ENCODE data around the gene MAPKAP1. TPM values are rescaled to one million over a fixed set of nuclear protein-coding genes. Genes with fewer than 3 reads are reported as not detected.

MAPKAP1 gene
- total RNA-seq, 1 donor from 2014 or later: 63.4 TPM

GRCh38 chr9:125630436-125630835 is 76.6 kb downstream of the MAPKAP1 start:
- peaks cover 10% of the 10 kb centered on the region for H3K4me1 Mint-ChIP-seq
- H3K9me3 Mint-ChIP-seq: no peaks in the 10 kb centered on the region
- no peak overlapping the region for H3K27ac Mint-ChIP-seq (ENCODE audit: unreplicated experiment)
- H3K36me3 Mint-ChIP-seq (ENCODE audit: low read depth): peaks cover 4% of the 10 kb centered on the region
- no peak for TF ChIP-seq CTCF (conservative IDR thresholded peaks at IDR 0.05)
- no peaks in the 10 kb centered on the region for H3K27me3 Mint-ChIP-seq (ENCODE audit: low read depth)
- H3K4me3 Mint-ChIP-seq: no peak overlapping the region
- DNase-seq (ENCODE audit: low read depth, low spot score): no peak

GRCh38 chr9:125629446-125629845 is 77.6 kb downstream of the MAPKAP1 start:
- H3K27ac Mint-ChIP-seq (ENCODE audit: unreplicated experiment): no peak overlapping the region
- no peaks in the 10 kb centered on the region for H3K9me3 Mint-ChIP-seq
- no peak for DNase-seq (ENCODE audit: low read depth, low spot score)
- TF ChIP-seq CTCF (conservative IDR thresholded peaks at IDR 0.05): no peak
- peaks cover 10% of the 10 kb centered on the region for H3K4me1 Mint-ChIP-seq
- H3K4me3 Mint-ChIP-seq: no peak overlapping the region
- H3K27me3 Mint-ChIP-seq (ENCODE audit: low read depth): no peaks in the 10 kb centered on the region
- peaks cover 4% of the 10 kb centered on the region for H3K36me3 Mint-ChIP-seq (ENCODE audit: low read depth)

- Mint-ChIP-seq H3K4me3 (no peak overlapping the region), H3K9me3 (peaks cover 6% of the 10 kb centered on the region), H3K36me3 (ENCODE audit: low read depth) (peaks cover 11% of the 10 kb centered on the region), H3K27ac (ENCODE audit: unreplicated experiment) (no peak overlapping the region), H3K4me1 (peaks cover 10% of the 10 kb centered on the region), H3K27me3 (ENCODE audit: low read depth) (no peaks in the 10 kb centered on the region)
- TF ChIP-seq CTCF (conservative IDR thresholded peaks at IDR 0.05): no peak
- no peak for DNase-seq (ENCODE audit: low read depth, low spot score)
Measured at GRCh38 chr9:125626187-125626586, 80.8 kb downstream of the MAPKAP1 start.

GRCh38 chr9:125621170-125621569 is 85.8 kb downstream of the MAPKAP1 start:
- Mint-ChIP-seq H3K27ac (ENCODE audit: unreplicated experiment) (no peak overlapping the region), H3K9me3 (peaks cover 6% of the 10 kb centered on the region), H3K27me3 (ENCODE audit: low read depth) (no peaks in the 10 kb centered on the region), H3K4me1 (peaks cover 4% of the 10 kb centered on the region), H3K4me3 (no peak overlapping the region), H3K36me3 (ENCODE audit: low read depth) (peaks cover 15% of the 10 kb centered on the region)
- no peak for DNase-seq (ENCODE audit: low read depth, low spot score)
- TF ChIP-seq CTCF (conservative IDR thresholded peaks at IDR 0.05): no peak

- Mint-ChIP-seq H3K27ac (ENCODE audit: unreplicated experiment) (no peak overlapping the region), H3K4me1 (peaks cover 4% of the 10 kb centered on the region), H3K27me3 (ENCODE audit: low read depth) (no peaks in the 10 kb centered on the region), H3K4me3 (no peak overlapping the region), H3K9me3 (peaks cover 6% of the 10 kb centered on the region), H3K36me3 (ENCODE audit: low read depth) (peaks cover 12% of the 10 kb centered on the region)
- DNase-seq (ENCODE audit: low read depth, low spot score): no peak
- TF ChIP-seq CTCF (conservative IDR thresholded peaks at IDR 0.05): no peak
Measured at GRCh38 chr9:125620216-125620615, 86.8 kb downstream of the MAPKAP1 start.

GRCh38 chr9:125617087-125617486 is 89.9 kb downstream of the MAPKAP1 start:
- H3K27ac Mint-ChIP-seq (ENCODE audit: unreplicated experiment): no peak overlapping the region
- peaks cover 10% of the 10 kb centered on the region for H3K36me3 Mint-ChIP-seq (ENCODE audit: low read depth)
- DNase-seq (ENCODE audit: low read depth, low spot score): no peak
- no peaks in the 10 kb centered on the region for H3K27me3 Mint-ChIP-seq (ENCODE audit: low read depth)
- TF ChIP-seq CTCF (conservative IDR thresholded peaks at IDR 0.05): no peak
- peaks cover 6% of the 10 kb centered on the region for H3K9me3 Mint-ChIP-seq
- no peak overlapping the region for H3K4me3 Mint-ChIP-seq
- H3K4me1 Mint-ChIP-seq: peaks cover 4% of the 10 kb centered on the region

All from neural crest cell (in vitro differentiated cells).